Bladder microvascular endothelial cell (primary cell): ENCODE results near the gene LDHD. TPM values are rescaled to one million over a fixed set of nuclear protein-coding genes. Genes with fewer than 3 reads are reported as not detected.

Experiments used
- total RNA-seq: library from RNA; depleted of rRNA; stranded (reverse); fragments of >200 nt; gene quantifications from 2 replicates; pipeline ENCODE4 v1.2.3, GENCODE V29; 2014

LDHD gene
- total RNA-seq: 0.94 and 0.97 TPM in 2 replicates

GRCh38 chr16:75116081-75116910 is at the start of gene LDHD:
TSS of gene LDHD (minus strand) at chr16:75116780. CDS start at chr16:75116720, 60 bp downstream.

GRCh38 chr16:75148311-75149195 is 32.0 kb upstream of the LDHD start, which contains the start of gene ZFP1:
TSS of gene ZFP1 (plus strand) at chr16:75148524. CDS start at chr16:75152952, 4,428 bp downstream.

Other genes starting within 250 kb of the LDHD start
- gene WDR59, start 131.7 kb downstream of the LDHD start, total RNA-seq: 8.6 and 19.3 TPM in 2 replicates
- gene ZNRF1, start 117.8 kb downstream of the LDHD start, total RNA-seq: 9.6 and 18.1 TPM in 2 replicates
- 5.2 and 8.2 TPM in 2 replicates for gene ZFP1, start 31.7 kb upstream of the LDHD start, total RNA-seq
- gene CTRB2, start 90.4 kb upstream of the LDHD start, total RNA-seq: not detected in 2 replicates
- gene CTRB1, start 102.2 kb upstream of the LDHD start, total RNA-seq: not detected in 2 replicates
- gene BCAR1, start 134.8 kb upstream of the LDHD start, total RNA-seq: 58.9 and 200 TPM in 2 replicates